ENCODE results near the gene CERS1.

The CERS1 gene

DNA sequence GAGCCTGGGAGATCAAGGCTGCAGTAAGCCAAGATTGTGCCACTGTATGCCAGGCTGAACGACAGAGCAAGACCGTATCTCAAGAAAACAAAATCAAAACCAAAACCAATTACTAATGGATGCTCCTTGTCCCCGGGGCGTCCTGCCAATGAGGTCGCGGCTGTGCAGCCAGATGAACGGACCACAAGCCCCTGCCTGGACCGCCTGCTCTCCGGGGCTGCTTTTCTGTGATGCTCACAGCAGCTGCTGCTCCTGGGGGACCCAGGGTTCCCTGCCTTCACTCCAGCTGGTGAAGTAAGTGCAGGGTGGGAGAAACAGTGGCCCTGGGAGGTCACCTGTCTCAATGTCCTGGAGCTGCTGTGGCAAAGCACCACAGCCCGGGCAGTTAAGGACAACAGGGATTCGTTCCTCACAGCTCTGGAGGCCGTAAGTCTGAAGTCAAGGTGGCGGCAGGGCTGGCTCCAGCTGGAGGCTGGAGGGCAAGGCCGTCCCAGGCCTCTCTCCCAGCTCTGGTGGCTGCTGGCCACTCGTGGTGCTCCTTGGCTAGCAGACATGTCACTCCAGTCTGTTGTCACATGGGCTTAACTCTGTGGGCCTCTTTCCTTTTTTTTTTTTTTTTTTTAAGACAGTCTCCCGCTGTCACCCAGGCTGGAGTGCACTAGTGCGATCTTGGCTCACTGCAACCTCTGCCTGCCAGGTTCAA lies 13.1 kb upstream of the CERS1 start:
- no peak overlapping the region for H3K4me3 ChIP-seq (replicated peaks; ENCODE audit: low read depth, low read length)
- DNase-seq (ENCODE audit: extremely low read depth, low read depth) = no peak
- TF ChIP-seq, protein P1, sequence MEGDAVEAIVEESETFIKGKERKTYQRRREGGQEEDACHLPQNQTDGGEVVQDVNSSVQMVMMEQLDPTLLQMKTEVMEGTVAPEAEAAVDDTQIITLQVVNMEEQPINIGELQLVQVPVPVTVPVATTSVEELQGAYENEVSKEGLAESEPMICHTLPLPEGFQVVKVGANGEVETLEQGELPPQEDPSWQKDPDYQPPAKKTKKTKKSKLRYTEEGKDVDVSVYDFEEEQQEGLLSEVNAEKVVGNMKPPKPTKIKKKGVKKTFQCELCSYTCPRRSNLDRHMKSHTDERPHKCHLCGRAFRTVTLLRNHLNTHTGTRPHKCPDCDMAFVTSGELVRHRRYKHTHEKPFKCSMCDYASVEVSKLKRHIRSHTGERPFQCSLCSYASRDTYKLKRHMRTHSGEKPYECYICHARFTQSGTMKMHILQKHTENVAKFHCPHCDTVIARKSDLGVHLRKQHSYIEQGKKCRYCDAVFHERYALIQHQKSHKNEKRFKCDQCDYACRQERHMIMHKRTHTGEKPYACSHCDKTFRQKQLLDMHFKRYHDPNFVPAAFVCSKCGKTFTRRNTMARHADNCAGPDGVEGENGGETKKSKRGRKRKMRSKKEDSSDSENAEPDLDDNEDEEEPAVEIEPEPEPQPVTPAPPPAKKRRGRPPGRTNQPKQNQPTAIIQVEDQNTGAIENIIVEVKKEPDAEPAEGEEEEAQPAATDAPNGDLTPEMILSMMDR (IDR thresholded peaks at IDR 0.05; ENCODE audit: low read depth, low read length, missing control alignments) = no peak

DNA sequence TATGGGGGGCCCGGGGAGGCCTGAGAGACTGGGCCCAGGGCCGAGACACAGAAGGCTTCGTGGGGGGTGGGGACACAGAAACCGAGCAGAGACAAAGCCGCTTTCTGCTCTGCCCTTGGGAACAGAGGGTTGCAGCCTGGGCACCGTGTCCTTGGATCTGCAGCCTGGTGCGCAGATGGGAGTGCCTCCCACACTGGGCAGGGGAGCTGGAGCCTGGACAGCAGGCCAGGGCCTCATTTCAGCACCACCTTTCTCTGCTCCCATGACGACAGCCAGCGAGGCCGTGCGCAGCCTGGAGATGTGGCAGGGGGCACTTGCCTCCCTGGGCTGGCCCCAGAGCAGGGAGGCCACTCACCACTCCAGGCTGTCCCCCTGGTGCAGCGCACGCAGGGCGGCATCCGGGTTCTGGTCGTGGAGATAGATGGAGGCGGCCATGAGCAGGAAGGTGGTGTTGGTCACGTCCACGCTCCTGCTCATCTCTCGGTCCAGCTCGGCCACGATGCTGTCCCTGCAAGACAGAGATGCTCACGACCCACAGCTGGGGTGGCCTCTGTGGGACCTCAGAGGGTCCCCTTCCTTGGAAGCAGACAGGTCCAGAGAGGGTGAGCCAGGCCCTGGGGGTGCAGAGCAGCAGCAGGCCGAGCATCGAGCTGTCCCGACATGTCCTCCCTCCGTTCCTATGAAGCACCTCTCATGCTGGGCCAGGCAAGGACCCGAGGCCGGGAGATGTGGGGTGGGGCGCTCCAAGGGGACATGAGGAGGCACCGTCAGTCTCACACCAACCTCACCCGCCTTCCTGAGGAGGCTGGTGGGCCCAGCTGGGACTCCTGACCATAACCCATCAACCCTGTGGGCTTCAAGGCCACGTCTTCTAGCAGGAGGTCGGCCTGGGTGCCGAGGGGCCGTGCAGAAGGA lies 10.9 kb upstream of the CERS1 start:
- no peak for DNase-seq (ENCODE audit: extremely low read depth, low read depth)
- H3K4me3 ChIP-seq (replicated peaks; ENCODE audit: low read depth, low read length) = no peak overlapping the region
- TF ChIP-seq, protein P1 (IDR thresholded peaks at IDR 0.05; ENCODE audit: low read depth, low read length, missing control alignments) = no peak

DNA sequence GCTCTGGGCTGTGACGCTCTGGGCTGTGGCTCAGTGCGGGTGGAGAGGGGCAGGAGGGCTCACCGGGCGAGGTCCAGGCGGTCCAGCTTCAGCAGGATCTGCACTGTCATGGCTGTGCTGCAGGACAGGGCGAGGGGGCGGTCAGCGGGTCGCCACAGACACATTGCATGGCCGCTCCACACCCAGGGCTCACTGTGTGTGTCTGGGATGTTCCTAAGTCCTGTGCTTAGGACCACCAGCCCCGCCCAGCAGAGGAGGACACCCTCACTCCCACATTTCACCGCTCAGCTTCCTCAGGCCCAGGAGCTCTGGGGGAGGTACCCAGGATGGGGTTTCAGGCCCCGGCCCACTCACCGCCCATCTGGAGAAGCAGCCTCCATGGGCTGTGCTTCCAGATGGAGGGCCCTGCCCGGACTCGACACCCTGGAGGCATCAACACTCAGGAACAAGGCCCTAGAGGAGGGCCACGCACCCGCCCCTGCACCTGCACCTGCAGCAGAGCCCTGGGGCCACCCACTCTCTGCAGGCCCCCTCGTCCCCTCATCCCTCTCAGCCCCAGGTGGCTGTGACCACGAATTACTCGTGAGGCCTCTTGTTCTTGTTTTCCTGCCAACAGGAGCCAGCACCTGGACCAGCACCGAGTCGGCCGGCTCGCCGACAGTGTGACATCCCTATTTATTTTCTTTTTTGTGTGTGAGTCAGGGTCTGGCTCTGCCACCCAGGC lies 9.7 kb upstream of the CERS1 start:
- H3K4me3 ChIP-seq (replicated peaks; ENCODE audit: low read depth, low read length) = no peak overlapping the region
- DNase-seq (ENCODE audit: extremely low read depth, low read depth) = no peak
- TF ChIP-seq, protein P1 (IDR thresholded peaks at IDR 0.05; ENCODE audit: low read depth, low read length, missing control alignments) = no peak

DNA sequence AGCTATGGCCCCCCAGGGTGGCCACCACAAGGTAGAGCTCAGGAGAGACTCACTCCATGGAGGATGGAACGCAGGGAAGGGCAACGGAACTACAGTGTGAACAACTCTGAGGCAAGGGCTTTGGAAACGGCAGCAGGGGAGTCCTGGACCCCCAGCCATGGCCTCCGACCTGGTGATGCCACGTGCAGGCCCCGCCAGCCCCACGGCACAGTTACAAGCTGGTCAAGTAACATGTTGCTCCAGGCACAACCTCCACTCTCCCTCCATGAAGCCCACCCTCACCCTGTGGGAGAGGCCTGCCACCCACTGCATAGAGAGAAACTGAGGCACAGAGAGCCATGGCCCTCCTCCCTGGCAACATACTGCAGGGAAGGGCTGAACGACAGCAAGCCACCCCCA lies 9.1 kb upstream of the CERS1 start:
- no peak overlapping the region for H3K4me3 ChIP-seq (replicated peaks; ENCODE audit: low read depth, low read length)
- TF ChIP-seq, protein P1 (IDR thresholded peaks at IDR 0.05; ENCODE audit: low read depth, low read length, missing control alignments) = no peak
- no peak for DNase-seq (ENCODE audit: extremely low read depth, low read depth)

DNA sequence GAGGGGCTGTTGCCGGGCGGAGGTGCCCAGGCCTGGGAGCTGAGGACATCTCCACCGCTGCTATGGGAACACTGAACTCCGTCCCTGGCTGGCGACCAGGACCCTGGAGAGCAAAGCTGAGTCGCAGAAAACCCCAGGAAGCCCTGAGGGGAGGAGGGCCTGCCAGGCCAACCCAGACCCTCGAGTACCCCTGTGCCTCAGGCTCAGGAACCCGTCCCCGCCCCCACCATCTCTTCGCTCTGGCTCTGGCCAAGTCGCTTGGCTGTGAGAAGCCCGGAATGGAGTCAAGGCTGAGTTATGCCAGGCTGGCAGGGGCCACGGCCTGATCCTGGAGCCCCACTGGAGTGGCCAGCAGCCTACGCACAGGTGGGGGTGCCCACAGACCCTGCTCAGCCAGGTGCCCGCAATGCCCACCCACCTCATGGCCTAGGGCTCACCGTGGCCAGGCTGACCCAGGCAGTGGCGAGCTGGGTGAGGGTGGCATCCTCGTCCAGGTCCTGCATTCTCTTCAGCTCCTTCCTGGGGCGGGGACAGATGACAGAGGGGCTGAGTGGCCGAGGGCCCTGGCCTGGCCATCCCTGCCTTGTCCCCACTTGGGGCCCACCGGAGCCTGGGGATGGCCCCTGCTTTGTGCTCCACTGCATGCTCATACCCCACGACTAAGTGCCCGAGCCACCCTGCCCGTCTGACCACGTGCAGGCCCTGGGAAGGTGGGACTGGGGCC lies 8.5 kb upstream of the CERS1 start:
- no peak overlapping the region for H3K4me3 ChIP-seq (replicated peaks; ENCODE audit: low read depth, low read length)
- DNase-seq (ENCODE audit: extremely low read depth, low read depth) = no peak
- TF ChIP-seq, protein P1 (IDR thresholded peaks at IDR 0.05; ENCODE audit: low read depth, low read length, missing control alignments) = no peak
